ENCODE results near the gene POLR2M. TPM values are rescaled to one million over a fixed set of nuclear protein-coding genes. Genes with fewer than 3 reads are reported as not detected.

Gene POLR2M
- total RNA-seq, 4 donors from 2014 or later = 40.3 to 145 (median 79.5) TPM

DNA sequence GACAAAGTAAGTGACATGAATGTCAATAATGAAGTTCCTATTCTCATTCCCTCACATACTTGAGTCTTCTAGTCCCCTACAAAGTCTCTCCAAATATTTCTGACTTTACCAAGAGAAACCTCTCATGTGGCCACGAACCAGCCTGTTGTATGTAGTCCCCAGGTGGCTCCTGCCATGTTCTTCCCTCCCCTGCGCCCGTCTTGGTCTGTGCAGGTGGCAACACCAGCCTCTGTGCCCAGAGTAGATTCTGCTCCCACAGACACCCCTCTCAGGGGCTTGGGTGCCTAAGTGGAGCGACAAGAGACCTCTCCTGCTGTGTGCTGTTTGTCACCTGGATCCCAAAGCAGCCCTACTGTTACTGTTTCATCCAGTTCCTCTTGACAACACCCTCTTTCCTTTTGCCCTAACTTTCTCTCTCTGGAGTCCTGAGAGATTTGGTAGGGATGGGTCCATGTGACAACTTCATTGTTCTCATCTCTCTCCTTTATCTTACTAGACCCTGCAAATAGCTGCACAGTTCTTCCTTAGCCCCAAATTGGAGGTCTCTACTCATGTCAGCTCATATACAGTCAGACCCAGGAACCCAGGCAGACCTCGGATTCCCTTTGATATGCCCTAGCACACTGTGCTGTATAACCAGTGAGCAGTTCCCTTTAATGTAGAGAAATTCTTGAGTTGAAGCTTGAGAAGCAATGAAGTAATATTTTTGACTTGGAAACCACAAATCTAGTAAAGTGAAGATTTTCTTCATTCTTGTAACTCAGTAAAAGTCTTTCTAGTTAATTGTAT is 56.9 kb downstream of the POLR2M start:
- Histone ChIP-seq H3K4me1 (no peaks in the 10 kb centered on the region), H3K4me3 (no peak overlapping the region), H3K27me3 (no peaks in the 10 kb centered on the region), H3K9me3 (no peaks in the 10 kb centered on the region), H3K27ac (no peak overlapping the region), H3K36me3 (no peaks in the 10 kb centered on the region)
- no peak for DNase-seq
- TF ChIP-seq POLR2A (IDR thresholded peaks at IDR 0.05) (no peak), CTCF (IDR thresholded peaks at IDR 0.05 in 4 of 5, conservative IDR thresholded peaks at IDR 0.05 in 1 of 5) (no peak)
- ATAC-seq = no peak
- in situ Hi-C loops (cut with MboI; ENCODE audit: low sequenced_read_pairs in 4 of 4) (no loop called here), intact Hi-C loops (cut with DNase I; ENCODE audit: low total_unique reads) (no loop called here)

Other genes with a start within 250 kb of the POLR2M start
- 1 to 10 TPM; 1.3 to 9.4 (median 1.4) TPM for gene MYZAP, start 114.8 kb upstream of the POLR2M start, total RNA-seq